PFSK-1 (cell line): Measurements from ENCODE around the gene CDKL5.

Source experiments
- FOXP2 ChIP-seq: optimal IDR thresholded peaks from 2 replicates; pipeline ENCODE3; 2011; ENCODE audit warnings: borderline replicate concordance, control low read depth, inconsistent platforms; ENCODE audit not compliant: insufficient read depth; ENCODE audit errors: extremely low read length, extremely low read depth
- POLR2AphosphoS5 ChIP-seq: IDR thresholded peaks from 2 replicates; pipeline ENCODE4 v1.6.1; 2012; ENCODE audit warnings: low read depth, mild to moderate bottlenecking, control low read depth, low read length, moderate library complexity
- SIN3A ChIP-seq: IDR thresholded peaks from 2 replicates; pipeline ENCODE4 v1.6.1; 2012; ENCODE audit warnings: mild to moderate bottlenecking, low read length, moderate library complexity, borderline replicate concordance; ENCODE audit not compliant: insufficient read depth
- TAF1 ChIP-seq: IDR thresholded peaks from 2 replicates; pipeline ENCODE4 v1.6.1; 2012; ENCODE audit warnings: low read length, control low read depth, borderline replicate concordance; ENCODE audit not compliant: insufficient read depth
- TF ChIP-seq, protein P1 (sequence below), 2 experiments: IDR thresholded peaks; 2 replicates each; pipeline versions ENCODE4 v1.6.1 to v1.8.0; 2011 to 2012; ENCODE audit warnings: low read depth in 2 of 2, low read length in 2 of 2, control low read depth in 1 of 2, inconsistent platforms in 1 of 2, mild to moderate bottlenecking in 1 of 2, moderate library complexity in 1 of 2; ENCODE audit not compliant: insufficient read depth in 1 of 2

CDKL5 gene

DNA sequence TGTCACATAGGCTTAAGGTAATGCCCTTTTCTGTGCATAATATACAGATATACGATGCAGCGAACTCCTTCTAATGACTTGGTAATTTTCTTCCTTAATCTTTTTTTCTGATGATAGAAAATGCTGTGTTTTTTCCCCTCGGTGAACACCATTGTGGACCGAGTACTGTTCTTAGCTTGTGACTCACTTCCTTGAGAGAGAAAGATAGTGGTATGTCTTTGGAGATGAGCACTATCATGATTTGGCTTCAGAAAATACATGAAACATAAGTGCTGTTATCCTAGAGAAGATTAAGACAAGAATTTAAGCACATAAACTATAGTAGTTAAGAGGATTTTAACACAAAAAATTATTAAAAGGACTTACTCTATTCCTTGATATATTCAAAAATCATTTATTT lies 182.6 kb downstream of the CDKL5 start:
- TF ChIP-seq, protein P1, sequence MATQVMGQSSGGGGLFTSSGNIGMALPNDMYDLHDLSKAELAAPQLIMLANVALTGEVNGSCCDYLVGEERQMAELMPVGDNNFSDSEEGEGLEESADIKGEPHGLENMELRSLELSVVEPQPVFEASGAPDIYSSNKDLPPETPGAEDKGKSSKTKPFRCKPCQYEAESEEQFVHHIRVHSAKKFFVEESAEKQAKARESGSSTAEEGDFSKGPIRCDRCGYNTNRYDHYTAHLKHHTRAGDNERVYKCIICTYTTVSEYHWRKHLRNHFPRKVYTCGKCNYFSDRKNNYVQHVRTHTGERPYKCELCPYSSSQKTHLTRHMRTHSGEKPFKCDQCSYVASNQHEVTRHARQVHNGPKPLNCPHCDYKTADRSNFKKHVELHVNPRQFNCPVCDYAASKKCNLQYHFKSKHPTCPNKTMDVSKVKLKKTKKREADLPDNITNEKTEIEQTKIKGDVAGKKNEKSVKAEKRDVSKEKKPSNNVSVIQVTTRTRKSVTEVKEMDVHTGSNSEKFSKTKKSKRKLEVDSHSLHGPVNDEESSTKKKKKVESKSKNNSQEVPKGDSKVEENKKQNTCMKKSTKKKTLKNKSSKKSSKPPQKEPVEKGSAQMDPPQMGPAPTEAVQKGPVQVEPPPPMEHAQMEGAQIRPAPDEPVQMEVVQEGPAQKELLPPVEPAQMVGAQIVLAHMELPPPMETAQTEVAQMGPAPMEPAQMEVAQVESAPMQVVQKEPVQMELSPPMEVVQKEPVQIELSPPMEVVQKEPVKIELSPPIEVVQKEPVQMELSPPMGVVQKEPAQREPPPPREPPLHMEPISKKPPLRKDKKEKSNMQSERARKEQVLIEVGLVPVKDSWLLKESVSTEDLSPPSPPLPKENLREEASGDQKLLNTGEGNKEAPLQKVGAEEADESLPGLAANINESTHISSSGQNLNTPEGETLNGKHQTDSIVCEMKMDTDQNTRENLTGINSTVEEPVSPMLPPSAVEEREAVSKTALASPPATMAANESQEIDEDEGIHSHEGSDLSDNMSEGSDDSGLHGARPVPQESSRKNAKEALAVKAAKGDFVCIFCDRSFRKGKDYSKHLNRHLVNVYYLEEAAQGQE (IDR thresholded peaks at IDR 0.05; ENCODE audit: insufficient read depth in 1 of 2, low read depth in 2 of 2, low read length in 2 of 2) = no peak
- TF ChIP-seq FOXP2 (no peak), TAF1 (no peak), POLR2AphosphoS5 (no peak), SIN3A (no peak)

DNA sequence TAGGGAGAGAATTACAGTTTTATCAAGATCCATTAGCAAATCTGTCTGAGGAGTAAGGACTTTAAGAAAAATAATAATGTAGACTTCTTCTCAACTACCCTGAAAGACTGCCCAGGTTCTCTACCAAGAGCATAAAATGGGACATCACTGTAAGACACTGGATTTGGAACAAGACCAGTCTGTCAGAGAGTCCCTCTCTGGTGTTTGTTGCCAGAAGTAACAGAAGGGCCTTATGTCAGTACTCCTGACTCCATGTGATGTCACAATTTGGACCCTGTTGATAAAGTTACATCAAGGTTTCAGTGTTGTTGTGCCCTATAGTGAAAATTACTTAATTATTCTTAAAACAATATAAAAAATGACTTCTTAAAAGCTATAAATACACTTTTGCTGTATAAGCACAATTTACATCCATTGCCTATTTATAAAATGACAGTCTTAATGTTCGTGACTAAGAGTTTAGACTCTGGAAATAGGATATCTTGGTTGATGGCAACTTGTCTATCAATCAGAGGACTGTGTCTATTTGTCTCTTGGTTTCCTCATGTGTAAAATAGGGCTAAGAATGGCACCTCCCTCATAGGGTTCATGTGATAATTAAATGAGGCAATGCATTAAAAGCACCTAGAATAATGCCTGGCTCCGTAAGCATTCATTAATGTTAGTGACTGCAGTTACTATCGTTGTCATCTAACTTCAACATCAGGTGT lies 188.7 kb downstream of the CDKL5 start:
- TF ChIP-seq FOXP2 (no peak), POLR2AphosphoS5 (no peak), SIN3A (no peak), TAF1 (no peak)
- TF ChIP-seq, protein P1 (IDR thresholded peaks at IDR 0.05; ENCODE audit: insufficient read depth in 1 of 2, low read depth in 2 of 2, low read length in 2 of 2) = no peak

DNA sequence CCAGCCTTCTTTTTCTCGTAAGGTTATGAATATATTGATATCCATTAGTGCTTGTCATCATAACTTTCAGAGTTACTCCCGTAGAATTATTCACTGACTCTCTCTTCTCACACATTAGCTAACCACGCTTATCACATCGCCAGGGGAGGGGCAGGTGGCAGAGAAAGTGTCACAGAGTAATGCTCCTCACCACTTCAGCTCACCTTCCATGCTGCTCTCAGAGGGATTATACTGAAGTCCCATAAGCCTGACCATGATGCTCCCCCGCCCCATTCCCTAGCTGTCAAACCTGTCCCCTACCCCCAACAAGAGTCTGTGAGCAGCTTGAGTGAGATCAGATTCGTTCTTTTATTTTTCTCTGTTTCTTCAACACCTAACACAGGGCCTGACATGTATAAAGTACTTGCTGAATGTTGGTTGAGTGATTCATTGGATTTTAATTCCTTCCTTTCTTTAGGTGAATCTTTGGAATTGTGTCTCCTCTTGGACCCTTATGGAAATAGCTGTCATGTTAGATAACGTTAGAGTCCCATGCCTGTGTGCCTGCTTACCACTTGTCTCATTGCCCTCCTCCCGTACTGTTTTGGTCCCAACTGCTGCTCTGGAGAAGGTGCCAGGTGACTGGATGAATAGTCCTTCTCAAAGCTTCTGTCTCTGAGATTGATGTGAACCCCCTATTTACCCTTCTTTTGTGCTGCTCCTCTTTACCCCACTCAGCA lies 191.4 kb downstream of the CDKL5 start:
- TF ChIP-seq SIN3A (no peak), FOXP2 (no peak), POLR2AphosphoS5 (no peak), TAF1 (no peak)
- TF ChIP-seq, protein P1 (IDR thresholded peaks at IDR 0.05; ENCODE audit: insufficient read depth in 1 of 2, low read depth in 2 of 2, low read length in 2 of 2) = no peak

DNA sequence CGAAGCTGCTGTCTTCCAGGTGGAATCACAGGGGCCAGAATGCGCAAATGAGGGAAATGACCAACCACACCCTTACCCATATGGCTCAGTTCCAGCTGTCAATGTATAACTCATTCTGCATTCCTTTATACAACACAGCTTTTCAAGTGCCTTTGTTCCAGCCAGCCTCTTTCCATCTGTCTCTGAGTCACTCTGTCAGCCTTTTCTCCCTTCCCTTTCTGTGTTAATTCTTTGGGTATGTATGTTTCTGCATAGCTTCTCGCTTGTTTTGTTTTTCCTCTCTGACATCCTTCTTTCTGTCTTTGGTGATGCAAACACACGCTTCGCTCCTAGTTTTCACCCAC lies 192.0 kb downstream of the CDKL5 start:
- TF ChIP-seq, protein P1 (IDR thresholded peaks at IDR 0.05; ENCODE audit: insufficient read depth in 1 of 2, low read depth in 2 of 2, low read length in 2 of 2) = no peak
- TF ChIP-seq FOXP2 = no peak
- no peak for TF ChIP-seq SIN3A
- no peak for TF ChIP-seq TAF1
- no peak for TF ChIP-seq POLR2AphosphoS5
